Measurements from ENCODE around the gene KLHL8.

Gene KLHL8

GRCh38 chr4:87141428-87141827 lies 79.0 kb downstream of the KLHL8 start:
- TF ChIP-seq PATZ1 (CRISPR knock-in tag; IDR thresholded peaks at IDR 0.05; ENCODE audit: borderline replicate concordance) (no peak), ISL1 (CRISPR knock-in tag; IDR thresholded peaks at IDR 0.05) (no peak), RARB (CRISPR knock-in tag; IDR thresholded peaks at IDR 0.05) (no peak), POU6F1 (CRISPR knock-in tag; IDR thresholded peaks at IDR 0.05; ENCODE audit: borderline replicate concordance, low read depth) (no peak), GLIS3 (CRISPR knock-in tag; IDR thresholded peaks at IDR 0.05) (no peak), ZC3H10 (CRISPR knock-in tag; IDR thresholded peaks at IDR 0.05) (no peak), PPARA (CRISPR knock-in tag; IDR thresholded peaks at IDR 0.05; ENCODE audit: borderline replicate concordance) (no peak), SNAI2 (CRISPR knock-in tag; IDR thresholded peaks at IDR 0.05) (no peak), ARNTL (CRISPR knock-in tag; IDR thresholded peaks at IDR 0.05; ENCODE audit: borderline replicate concordance, low read depth) (no peak), ZNF8 (CRISPR knock-in tag; IDR thresholded peaks at IDR 0.05) (no peak), ESRRG (CRISPR knock-in tag; IDR thresholded peaks at IDR 0.05) (no peak), CSRNP3 (CRISPR knock-in tag; IDR thresholded peaks at IDR 0.05) (no peak), ZNF70 (CRISPR knock-in tag; IDR thresholded peaks at IDR 0.05) (no peak), TCF4 (CRISPR knock-in tag; IDR thresholded peaks at IDR 0.05; ENCODE audit: borderline replicate concordance) (no peak), CREB5 (CRISPR knock-in tag; IDR thresholded peaks at IDR 0.05; ENCODE audit: low read depth) (no peak), CSDC2 (CRISPR knock-in tag; IDR thresholded peaks at IDR 0.05) (no peak), BACH2 (CRISPR knock-in tag; IDR thresholded peaks at IDR 0.05; ENCODE audit: borderline replicate concordance) (no peak)
- no peak for ATAC-seq

- TF ChIP-seq ZC3H10 (CRISPR knock-in tag; IDR thresholded peaks at IDR 0.05) (no peak), RARB (CRISPR knock-in tag; IDR thresholded peaks at IDR 0.05) (no peak), CSDC2 (CRISPR knock-in tag; IDR thresholded peaks at IDR 0.05) (no peak), POU6F1 (CRISPR knock-in tag; IDR thresholded peaks at IDR 0.05; ENCODE audit: borderline replicate concordance, low read depth) (no peak), CSRNP3 (CRISPR knock-in tag; IDR thresholded peaks at IDR 0.05) (no peak), BACH2 (CRISPR knock-in tag; IDR thresholded peaks at IDR 0.05; ENCODE audit: borderline replicate concordance) (no peak), ARNTL (CRISPR knock-in tag; IDR thresholded peaks at IDR 0.05; ENCODE audit: borderline replicate concordance, low read depth) (no peak), ZFP30 (CRISPR knock-in tag; IDR thresholded peaks at IDR 0.05) (no peak), ZFP3 (CRISPR knock-in tag; IDR thresholded peaks at IDR 0.05) (no peak), ISL1 (CRISPR knock-in tag; IDR thresholded peaks at IDR 0.05) (no peak), ESRRG (CRISPR knock-in tag; IDR thresholded peaks at IDR 0.05) (no peak), TOX (CRISPR knock-in tag; IDR thresholded peaks at IDR 0.05; ENCODE audit: borderline replicate concordance) (no peak), OSR1 (CRISPR knock-in tag; IDR thresholded peaks at IDR 0.05) (no peak)
- ATAC-seq = no peak
These were observed 86.3 kb downstream of the KLHL8 start for GRCh38 chr4:87134122-87134521.

GRCh38 chr4:87133183-87133582 lies 87.2 kb downstream of the KLHL8 start:
- ATAC-seq = no peak

More at GRCh38 chr4:87133183-87133582, 87.2 kb downstream of the KLHL8 start:
- no peak for TF ChIP-seq ESRRG (CRISPR knock-in tag; IDR thresholded peaks at IDR 0.05)
- no peak for TF ChIP-seq ZFP3 (CRISPR knock-in tag; IDR thresholded peaks at IDR 0.05)
